Natural killer cell (primary cell): ENCODE results near the gene CREM. TPM values are rescaled to one million over a fixed set of nuclear protein-coding genes. Genes with fewer than 3 reads are reported as not detected.
A peak's percentile ranks its signal among the peaks of the same experiment; 100 is the strongest.

Experiments
- ATAC-seq, 3 donors: fragments of 150-1000 bp in 2 of 3; fragments of 200-7000 bp in 1 of 3; cut with Tn5 transposase; 1 replicate in 1 of 3; 2 replicates in 2 of 3; pipeline ENCODE4 v1.10.0; 2021; ENCODE audit warnings: mild to moderate bottlenecking in 2 of 3, moderate library complexity in 2 of 3
- DNase-seq, 2 donors: peaks; one replicate each; pipeline versions ENCODE4 v3.0.0 to v3.0.0-alpha.2; 2013 to 2021; ENCODE audit warnings: mixed read lengths in 1 of 2
- H3K27ac ChIP-seq: one replicate; pipeline ENCODE4 v1.5.1; 2013; ENCODE audit warnings: mild to moderate bottlenecking, low read length
- H3K27me3 ChIP-seq: one replicate; pipeline ENCODE4 v1.6.1; 2013; ENCODE audit warnings: low read length; ENCODE audit not compliant: control insufficient read depth, insufficient read depth
- H3K36me3 ChIP-seq: one replicate; pipeline ENCODE4 v1.6.1; 2013; ENCODE audit warnings: low read length; ENCODE audit not compliant: control insufficient read depth, insufficient read depth
- H3K4me1 ChIP-seq: one replicate; pipeline ENCODE4 v1.6.1; 2013; ENCODE audit warnings: low read length; ENCODE audit not compliant: control insufficient read depth, insufficient read depth
- H3K4me3 ChIP-seq: one replicate; pipeline ENCODE4 v1.5.1; 2013; ENCODE audit warnings: low read length
- H3K9me3 ChIP-seq: one replicate; pipeline ENCODE4 v1.6.1; 2013; ENCODE audit warnings: low read length; ENCODE audit not compliant: control insufficient read depth, insufficient read depth
- H3K27ac Mint-ChIP-seq, 2 donors: one replicate each; pipeline ENCODE4 v1.8.0; 2022; ENCODE audit warnings: mild to moderate bottlenecking in 2 of 2, mixed read lengths in 2 of 2, moderate library complexity in 1 of 2
- H3K27me3 Mint-ChIP-seq, 2 donors: one replicate each; pipeline ENCODE4 v1.8.0; 2022; ENCODE audit warnings: low read depth in 2 of 2, mixed read lengths in 2 of 2
- H3K36me3 Mint-ChIP-seq: one replicate; pipeline ENCODE4 v1.8.0; 2022; ENCODE audit warnings: mixed read lengths
- H3K4me1 Mint-ChIP-seq, 2 donors: one replicate each; pipeline ENCODE4 v1.8.0; 2022; ENCODE audit warnings: mixed read lengths in 2 of 2
- H3K4me3 Mint-ChIP-seq: one replicate; pipeline ENCODE4 v1.8.0; 2022; ENCODE audit warnings: mild to moderate bottlenecking, moderate library complexity, mixed read lengths
- H3K9me3 Mint-ChIP-seq, 2 donors: one replicate each; pipeline ENCODE4 v1.8.0; 2022; ENCODE audit warnings: mixed read lengths in 2 of 2
- CTCF ChIP-seq: fragments of 200-600 bp; IDR thresholded peaks from one replicate; pipeline ENCODE4 v1.8.0; 2022; ENCODE audit warnings: antibody characterized with exemption
- WGBS: methylation state at CpG from one replicate; pipeline ENCODE4 v1.1.7; 2013; ENCODE audit warnings: missing lambda C conversion rate; ENCODE audit not compliant: insufficient coverage; 5-methylcytosine and 5-hydroxymethylcytosine counted together
- intact Hi-C: fragments of 100-400 bp; cut with micrococcal nuclease; formaldehyde crosslinking; loops from one replicate; pipeline ENCODE4 v1.14.2; 2022
- total RNA-seq, 4 donors: library from RNA; stranded (reverse); fragments of 120-200 nt in 1 of 4; gene quantifications; one replicate each; pipeline versions ENCODE4 v1.2.3 to v1.2.4, GENCODE V29; 2013 to 2022

CREM gene
- total RNA-seq, 3 donors from 2014 or later (not counting 1 experiment from before 2014, with no cell fraction given) = 48.0 to 64.3 (median 54.6) TPM

- peaks cover 15 to 22% of the 10 kb centered on the region in 2 donors for H3K4me1 Mint-ChIP-seq
- H3K36me3 Mint-ChIP-seq = no peaks in the 10 kb centered on the region
- H3K27me3 Mint-ChIP-seq = no peaks in the 10 kb centered on the region
- Histone ChIP-seq H3K27me3 (no peaks in the 10 kb centered on the region), H3K36me3 (no peaks in the 10 kb centered on the region), H3K4me1 (peaks cover 24% of the 10 kb centered on the region), H3K4me3 (no peak overlapping the region), H3K9me3 (no peaks in the 10 kb centered on the region), H3K27ac (peak overlapping the region; percentile 38)
- no peak for ATAC-seq
- H3K4me3 Mint-ChIP-seq = no peak overlapping the region
- intact Hi-C loops = loop anchor here (10.0 kb wide), 1 partner anchor 520 kb away; the partner anchor contains the start of gene FZD8
- TF ChIP-seq CTCF = no peak
- 86% methylated on average over 5 of the region's 6 CpGs for WGBS
- H3K27ac Mint-ChIP-seq = peak overlapping the region; percentile 1 to 98
- no peaks in the 10 kb centered on the region for H3K9me3 Mint-ChIP-seq
- DNase-seq = no peak
Measured at GRCh38 chr10:35124540-35124939, 2.1 kb upstream of the CREM start.

- Mint-ChIP-seq H3K4me1 (peaks cover 22% of the 10 kb centered on the region in 2 donors), H3K4me3 (peak overlapping the region; percentile 93), H3K9me3 (no peaks in the 10 kb centered on the region), H3K36me3 (no peaks in the 10 kb centered on the region), H3K27ac (peak overlapping the region; percentile 97 to 98), H3K27me3 (no peaks in the 10 kb centered on the region)
- intact Hi-C loops = loop anchor here (1.0 to 10.0 kb wide), 3 partner anchors 92 to 519 kb away; partner anchors contain the start of gene FZD8
- Histone ChIP-seq H3K27ac (peak overlapping the region; percentile 98), H3K9me3 (no peaks in the 10 kb centered on the region), H3K36me3 (no peaks in the 10 kb centered on the region), H3K27me3 (no peaks in the 10 kb centered on the region), H3K4me1 (peaks cover 20% of the 10 kb centered on the region), H3K4me3 (peak overlapping the region; percentile 98)
- ATAC-seq = no peak
- no peak for TF ChIP-seq CTCF
- DNase-seq = no peak
- 71% methylated on average over 13 of the region's 13 CpGs for WGBS
Measured at GRCh38 chr10:35126062-35126529, 550 bp upstream of the CREM start.

GRCh38 chr10:35127289-35127891, 744 bp downstream of the CREM start:
- Mint-ChIP-seq H3K27ac (peak overlapping the region; percentile 97 to 98), H3K4me1 (peaks cover 31% of the 10 kb centered on the region in 2 donors), H3K36me3 (no peaks in the 10 kb centered on the region), H3K4me3 (peak overlapping the region; percentile 93), H3K27me3 (no peaks in the 10 kb centered on the region), H3K9me3 (no peaks in the 10 kb centered on the region)
- H3K27ac ChIP-seq = peak overlapping the region; percentile 98
- no peaks in the 10 kb centered on the region for H3K27me3 ChIP-seq
- ATAC-seq = peak in 1 of 3 donors; percentile 4
- H3K4me1 ChIP-seq = peaks cover 26% of the 10 kb centered on the region
- peak overlapping the region; percentile 98 for H3K4me3 ChIP-seq
- TF ChIP-seq CTCF = no peak
- no peaks in the 10 kb centered on the region for H3K9me3 ChIP-seq
- peak; percentile 63 to 74 for DNase-seq
- intact Hi-C loops = loop anchor here (1.0 to 10.0 kb wide), 3 partner anchors 37 to 517 kb away; partner anchors contain the start of genes CUL2 and FZD8
- under 1% methylated on average over 56 of the region's 56 CpGs for WGBS
- no peaks in the 10 kb centered on the region for H3K36me3 ChIP-seq
